ENCODE results near the gene ZNF783.

DNA sequence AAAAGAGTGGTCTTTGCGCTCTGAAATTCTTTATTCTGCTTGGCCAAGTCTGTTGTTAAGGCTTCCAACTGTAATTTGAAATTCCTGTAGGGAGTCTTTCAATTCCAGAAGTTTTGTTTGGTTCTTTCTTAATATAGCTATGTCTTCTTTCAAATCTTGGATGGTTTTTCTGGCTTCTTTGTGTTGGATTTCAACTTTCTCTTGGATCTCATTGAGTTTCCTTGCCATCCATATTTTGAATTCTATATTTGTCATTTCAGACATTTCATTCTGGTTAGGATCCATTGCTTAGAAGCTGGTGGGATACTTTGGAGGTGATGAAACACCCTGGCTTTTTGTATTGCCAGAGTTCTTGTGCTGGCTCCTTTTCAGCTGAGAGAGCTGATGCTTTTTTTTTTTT, 55.5 kb downstream of the ZNF783 start:
- TF ChIP-seq, protein P1, sequence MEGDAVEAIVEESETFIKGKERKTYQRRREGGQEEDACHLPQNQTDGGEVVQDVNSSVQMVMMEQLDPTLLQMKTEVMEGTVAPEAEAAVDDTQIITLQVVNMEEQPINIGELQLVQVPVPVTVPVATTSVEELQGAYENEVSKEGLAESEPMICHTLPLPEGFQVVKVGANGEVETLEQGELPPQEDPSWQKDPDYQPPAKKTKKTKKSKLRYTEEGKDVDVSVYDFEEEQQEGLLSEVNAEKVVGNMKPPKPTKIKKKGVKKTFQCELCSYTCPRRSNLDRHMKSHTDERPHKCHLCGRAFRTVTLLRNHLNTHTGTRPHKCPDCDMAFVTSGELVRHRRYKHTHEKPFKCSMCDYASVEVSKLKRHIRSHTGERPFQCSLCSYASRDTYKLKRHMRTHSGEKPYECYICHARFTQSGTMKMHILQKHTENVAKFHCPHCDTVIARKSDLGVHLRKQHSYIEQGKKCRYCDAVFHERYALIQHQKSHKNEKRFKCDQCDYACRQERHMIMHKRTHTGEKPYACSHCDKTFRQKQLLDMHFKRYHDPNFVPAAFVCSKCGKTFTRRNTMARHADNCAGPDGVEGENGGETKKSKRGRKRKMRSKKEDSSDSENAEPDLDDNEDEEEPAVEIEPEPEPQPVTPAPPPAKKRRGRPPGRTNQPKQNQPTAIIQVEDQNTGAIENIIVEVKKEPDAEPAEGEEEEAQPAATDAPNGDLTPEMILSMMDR (IDR thresholded peaks at IDR 0.05), result no peak
- TF ChIP-seq POLR2A (IDR thresholded peaks at IDR 0.05), result no peak
- no peak for TF ChIP-seq POLR2AphosphoS5 (IDR thresholded peaks at IDR 0.05)
